Left renal cortex interstitium (tissue), 4 donors: Measurements from ENCODE around the gene WDFY2. TPM values are rescaled to one million over a fixed set of nuclear protein-coding genes. Genes with fewer than 3 reads are reported as not detected.

Experiments used
- DNase-seq, 4 donors: peaks; one replicate each; pipeline ENCODE4 v3.0.0-alpha.2; 2013; ENCODE audit warnings: low read depth in 4 of 4, low spot score in 2 of 4, missing footprints in 1 of 4
- polyA plus RNA-seq, 4 donors: library from polyadenylated mRNA; unstranded; fragments of 120-200 nt; gene quantifications; one replicate each; pipeline ENCODE4 v1.2.1, GENCODE V29; 2013; ENCODE audit not compliant: insufficient read length in 4 of 4

The WDFY2 gene
- polyA plus RNA-seq, 4 donors, result 10.7 to 20.4 (median 14.9) TPM

DNA sequence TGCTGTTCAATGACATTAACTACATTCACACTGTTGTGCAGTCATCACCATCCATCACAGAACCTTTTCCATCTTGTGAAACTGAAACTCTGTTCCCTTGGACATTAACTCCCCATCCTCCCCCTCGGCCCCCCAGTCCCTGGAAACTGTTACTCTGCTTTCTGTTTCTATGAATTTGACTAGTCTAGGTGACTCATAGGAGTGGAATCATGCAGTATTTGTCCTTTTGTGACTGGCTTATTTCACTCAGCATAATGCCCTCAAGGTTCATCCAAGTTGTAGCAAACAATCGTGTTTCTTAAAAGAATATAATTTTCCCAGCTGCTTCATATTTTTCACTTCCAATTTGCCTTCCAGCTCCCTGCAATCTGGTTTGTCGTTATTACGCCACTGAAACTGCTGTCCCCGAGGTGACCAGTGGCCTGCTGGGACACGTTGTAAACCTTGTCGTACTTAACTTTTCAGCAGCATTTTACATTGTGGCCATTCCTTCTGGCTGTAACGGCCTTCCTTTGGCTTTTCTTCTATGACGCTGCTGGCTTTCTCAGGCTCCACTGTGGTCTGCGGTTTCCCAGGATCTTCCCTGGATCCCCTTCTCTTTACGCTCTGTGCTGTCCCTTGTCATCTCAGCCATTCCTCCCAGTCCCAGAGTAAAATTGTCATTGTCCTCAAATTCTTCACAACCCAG is 145.7 kb downstream of the WDFY2 start:
- no peak for DNase-seq

DNA sequence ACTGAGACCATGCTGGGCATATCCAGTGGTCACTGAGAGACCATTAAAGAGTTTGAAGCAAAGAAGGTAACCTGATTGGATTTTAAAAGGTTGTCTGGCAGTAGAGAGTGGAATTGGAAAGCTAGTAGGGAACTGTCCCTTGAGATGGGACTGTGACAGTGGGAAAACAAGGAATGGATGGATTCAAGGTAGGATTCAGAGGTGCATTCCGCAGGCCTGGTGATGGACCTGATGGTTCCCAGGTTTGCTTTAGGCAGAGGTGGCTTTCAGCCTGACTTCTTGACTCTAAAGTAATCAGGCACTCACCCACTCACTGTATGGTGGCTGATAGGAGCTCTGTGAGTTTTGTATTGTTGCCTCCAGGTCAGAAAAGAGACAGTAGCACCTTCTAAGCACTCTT is 146.7 kb downstream of the WDFY2 start:
- no peak for DNase-seq

DNA sequence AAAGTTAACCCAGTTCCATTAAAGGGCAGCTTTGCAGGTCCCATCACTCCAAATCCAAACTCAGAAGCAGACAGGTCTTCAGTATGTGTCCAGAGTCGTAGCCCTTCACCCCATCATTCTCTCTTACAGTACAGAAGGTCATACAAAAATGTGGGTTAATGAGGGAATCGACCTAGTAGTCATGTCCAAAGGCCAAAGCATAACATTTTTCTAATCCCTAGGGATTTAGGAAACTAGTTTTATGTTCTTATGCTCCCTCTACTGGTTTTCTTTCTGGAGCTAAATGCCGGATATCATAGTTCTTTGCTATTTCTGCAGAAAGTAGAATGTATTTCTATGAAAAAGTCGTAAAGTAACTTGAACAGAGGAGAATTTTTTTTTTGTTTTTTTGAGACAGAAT is 147.5 kb downstream of the WDFY2 start:
- DNase-seq, result no peak

DNA sequence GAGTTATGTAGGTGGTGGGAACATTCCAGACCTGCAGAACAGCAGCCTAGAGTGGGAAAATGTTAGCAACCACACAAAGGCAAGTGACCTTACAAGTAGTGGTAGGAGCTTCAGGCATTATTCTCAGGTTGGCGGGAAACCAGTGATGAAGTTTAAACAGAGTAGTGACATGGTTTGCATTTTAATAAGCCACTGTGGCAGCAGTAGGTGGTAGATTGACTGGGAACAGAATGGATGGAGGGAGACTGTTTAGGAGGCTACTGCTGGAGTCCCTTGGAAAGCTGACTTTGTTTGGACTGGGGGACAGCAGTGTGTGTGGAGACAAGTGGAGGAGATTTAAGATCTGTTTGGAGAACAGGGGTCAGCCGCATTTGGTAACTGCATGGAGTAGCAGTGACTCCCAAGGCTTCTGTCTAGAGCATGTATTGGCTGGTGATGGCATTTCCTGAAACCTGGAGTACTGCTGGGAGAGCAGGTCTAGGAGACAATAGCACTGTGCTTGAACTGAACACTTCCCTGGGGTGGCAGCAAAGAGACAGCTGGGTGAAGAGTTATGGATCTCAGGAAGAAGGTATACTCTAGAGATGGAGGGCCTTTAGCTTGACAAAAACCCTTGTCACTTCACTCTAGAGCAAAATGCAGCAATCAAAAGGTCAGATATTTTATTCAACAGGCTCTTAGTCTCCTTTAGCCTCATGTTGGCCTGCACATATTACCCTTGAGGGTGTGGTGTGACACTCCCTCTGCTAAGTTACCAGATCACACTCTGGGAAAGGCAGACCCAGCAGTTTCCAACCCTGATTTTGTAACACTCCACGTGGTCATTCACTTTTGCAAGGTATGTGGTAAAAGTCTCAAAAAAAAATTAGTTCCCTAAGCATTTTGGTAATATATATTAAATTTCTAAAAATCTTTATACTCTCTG is 149.4 kb downstream of the WDFY2 start:
- no peak for DNase-seq

DNA sequence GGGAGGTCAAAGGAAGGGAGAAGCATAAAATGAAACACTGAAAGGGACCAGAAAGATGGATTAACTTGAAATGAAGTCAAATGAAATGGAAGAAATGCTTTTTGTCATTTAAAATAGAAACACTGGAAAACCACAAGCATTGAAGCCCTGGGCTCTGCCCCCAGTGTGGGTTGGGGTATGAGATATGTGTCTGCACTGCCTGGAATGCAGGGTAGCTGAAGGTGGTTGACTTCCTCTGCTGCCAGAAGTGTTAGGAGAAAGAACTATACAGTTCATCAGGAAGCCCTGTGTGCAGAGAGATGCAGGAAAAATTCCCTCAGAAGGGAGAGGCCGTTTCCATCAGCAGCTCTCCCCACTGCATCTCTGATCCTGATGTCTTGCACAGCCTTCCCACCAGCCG is 150.5 kb downstream of the WDFY2 start:
- no peak for DNase-seq

DNA sequence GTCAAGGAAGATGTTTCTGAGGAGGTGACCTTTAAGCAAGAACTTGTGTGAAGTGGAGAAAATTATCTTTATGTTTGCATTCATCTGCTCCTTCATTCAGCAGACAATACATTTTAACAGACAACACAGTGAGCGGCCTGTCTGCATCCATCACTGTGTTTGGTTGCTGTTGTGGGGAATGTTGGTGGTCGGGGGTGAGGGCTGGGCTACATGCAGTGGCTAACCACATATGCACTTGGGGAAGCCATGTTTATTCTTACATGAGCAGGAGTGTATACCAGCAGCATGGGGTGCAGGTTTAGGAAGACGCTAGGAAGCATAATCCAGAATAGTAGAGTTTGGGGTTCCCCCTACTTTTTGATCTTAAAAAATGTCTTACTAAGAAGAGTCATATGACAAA is 153.3 kb downstream of the WDFY2 start:
- no peak for DNase-seq

DNA sequence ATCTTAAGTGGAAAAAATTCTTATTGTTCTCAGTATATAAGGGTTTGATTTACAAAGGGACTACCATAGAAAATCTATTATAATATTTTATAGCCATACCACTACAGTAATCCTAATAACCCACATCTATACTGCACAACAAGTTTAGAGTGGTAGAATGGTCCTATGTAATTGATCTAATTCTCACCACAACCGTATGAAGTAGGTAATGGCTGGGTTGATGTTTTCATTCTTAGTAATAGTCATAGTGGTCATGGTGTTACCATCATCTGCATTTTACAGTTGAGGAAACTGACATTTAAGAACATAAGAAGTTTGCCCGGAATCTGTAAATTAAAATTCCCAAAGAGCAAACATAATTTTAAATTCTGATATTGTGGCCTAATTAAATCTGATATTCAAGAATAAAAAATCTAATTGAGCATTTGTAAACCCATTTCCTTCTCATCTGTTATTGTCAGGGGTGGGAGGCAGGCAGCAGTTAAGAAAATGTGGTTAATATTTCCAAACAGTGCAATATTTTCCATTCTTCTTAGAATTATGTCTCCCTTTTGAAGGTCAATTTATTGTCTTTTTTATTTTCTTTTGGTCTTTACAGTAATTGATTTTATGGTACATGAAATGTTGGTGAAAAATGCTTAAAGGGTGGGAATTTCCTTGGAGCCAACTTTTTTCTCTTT is 154.1 kb downstream of the WDFY2 start:
- no peak for DNase-seq

DNA sequence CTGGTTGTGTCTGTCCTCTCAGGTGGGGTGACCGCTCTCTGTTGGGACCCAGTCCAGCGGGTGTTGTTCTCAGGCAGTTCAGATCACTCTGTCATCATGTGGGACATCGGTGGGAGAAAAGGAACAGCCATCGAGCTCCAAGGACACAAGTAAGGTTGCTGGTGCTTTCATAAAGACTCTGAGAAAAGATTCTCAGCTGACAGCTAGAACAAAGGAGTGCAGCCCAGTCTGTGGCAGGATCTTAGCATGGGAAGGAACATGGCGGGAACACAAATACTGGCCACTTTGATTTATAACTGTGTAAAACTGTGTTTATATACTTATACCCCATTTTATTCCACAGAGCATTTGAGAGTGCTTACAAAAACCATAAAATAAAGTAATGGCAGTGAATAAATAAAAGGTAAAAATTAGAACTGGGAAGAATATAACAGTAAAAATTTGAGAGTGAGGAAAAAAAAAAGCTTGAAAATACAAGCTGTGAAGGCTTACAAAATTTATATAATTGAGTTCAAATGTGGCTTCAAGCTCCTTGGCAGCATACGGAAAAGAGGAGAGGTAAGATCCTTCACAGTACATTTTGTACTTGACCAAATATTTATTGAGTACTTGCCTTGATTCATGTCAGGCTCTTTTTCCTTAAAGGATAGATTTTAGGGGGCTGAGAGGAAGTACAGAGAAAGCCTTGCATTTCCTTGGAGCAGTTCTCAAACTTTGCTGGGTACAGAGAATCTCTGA is 154.9 kb downstream of the WDFY2 start:
- no peak for DNase-seq

DNA sequence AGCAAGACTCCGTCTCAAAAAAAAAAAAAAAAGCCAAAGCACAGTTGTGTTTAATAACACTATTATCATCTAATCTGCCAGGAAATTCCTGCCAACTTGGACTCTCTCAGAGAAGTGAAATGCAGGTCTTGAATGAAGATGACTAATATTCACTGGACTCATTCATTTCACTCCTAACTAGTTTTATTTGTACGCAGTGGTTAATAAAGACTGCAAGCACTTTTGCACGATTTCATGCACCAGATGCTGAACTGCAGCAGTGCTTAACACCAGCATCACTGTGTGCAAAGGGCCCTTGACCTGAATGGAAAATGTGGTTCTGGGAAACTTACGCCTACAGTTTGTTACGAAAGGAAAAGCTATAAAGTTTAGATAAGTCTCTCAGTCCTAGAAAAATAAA is 156.4 kb downstream of the WDFY2 start:
- DNase-seq, result no peak

DNA sequence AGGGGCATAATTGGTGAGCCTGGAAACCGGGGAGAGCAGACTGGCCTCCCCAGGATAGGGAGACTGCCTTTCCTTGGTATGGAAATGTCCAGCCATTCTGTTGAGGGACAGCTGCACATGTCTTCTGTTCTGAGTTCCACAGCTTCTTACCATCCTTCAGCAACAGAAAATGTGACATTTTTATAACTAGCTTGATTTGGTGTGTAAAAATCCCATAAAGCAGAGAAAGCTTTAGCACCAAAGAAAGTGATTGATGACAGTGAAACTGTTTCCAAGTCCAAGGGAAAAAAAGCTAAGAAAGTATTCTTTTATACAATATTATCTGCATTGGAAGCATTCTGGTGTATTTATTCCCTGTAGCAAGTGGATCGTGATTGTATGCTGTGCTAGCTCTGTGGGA is 157.8 kb downstream of the WDFY2 start:
- no peak for DNase-seq

DNA sequence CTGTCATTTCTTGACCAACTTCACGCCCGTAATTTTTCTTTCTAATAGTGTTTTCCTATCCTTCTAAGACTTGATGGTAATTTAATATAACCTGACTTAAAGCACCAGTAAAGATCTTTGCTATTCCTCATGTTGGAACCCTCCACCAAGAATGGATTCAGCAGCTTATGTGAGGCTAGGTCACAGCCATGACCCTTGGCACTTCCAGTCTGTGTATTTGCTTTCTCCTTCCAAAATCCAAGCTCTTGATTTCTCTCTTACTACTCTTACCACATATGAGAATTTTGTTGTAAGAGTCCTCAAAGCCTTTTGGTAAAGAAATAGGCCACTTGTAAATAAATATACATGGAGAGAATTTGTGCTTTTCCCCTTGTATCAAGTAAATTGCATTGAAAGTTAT is 158.3 kb downstream of the WDFY2 start:
- no peak for DNase-seq

DNA sequence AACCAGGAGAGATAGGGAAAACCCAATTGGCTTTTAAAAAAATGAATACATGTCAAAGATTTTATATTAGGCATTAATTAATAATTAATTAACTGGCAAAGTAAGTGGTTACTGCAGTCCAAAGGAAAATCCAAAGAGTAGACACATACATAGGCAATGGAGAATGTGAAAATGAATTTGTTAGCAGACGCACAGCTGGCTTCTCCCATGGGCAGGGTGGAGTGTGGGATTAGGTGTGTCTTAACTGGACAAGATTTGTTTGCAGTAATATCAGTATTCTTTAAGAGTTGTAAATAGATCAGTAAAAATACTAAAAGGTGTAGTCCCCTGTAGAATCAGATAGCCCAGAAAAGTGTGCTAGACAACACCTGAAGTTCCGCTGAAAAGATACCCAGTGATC is 161.0 kb downstream of the WDFY2 start:
- DNase-seq, result no peak

DNA sequence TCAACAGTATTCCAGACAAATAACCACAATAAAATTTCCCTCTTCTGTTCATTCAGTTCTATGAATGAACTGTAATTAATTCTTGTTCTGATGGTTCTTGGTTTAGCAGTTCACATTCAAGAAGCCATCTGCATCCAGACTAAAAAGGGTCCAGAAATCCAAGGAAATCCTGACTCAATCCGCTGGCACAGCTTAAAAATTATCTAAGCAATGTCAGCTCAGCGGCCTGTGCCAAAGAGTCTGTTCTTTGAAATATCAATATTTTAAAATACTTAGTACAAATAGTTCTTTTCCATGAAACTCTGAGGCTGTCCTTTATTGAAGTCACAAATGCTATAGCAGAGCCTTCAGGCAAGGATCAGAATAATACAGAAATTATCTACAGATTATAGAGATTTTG is 162.5 kb downstream of the WDFY2 start:
- DNase-seq, result no peak

DNA sequence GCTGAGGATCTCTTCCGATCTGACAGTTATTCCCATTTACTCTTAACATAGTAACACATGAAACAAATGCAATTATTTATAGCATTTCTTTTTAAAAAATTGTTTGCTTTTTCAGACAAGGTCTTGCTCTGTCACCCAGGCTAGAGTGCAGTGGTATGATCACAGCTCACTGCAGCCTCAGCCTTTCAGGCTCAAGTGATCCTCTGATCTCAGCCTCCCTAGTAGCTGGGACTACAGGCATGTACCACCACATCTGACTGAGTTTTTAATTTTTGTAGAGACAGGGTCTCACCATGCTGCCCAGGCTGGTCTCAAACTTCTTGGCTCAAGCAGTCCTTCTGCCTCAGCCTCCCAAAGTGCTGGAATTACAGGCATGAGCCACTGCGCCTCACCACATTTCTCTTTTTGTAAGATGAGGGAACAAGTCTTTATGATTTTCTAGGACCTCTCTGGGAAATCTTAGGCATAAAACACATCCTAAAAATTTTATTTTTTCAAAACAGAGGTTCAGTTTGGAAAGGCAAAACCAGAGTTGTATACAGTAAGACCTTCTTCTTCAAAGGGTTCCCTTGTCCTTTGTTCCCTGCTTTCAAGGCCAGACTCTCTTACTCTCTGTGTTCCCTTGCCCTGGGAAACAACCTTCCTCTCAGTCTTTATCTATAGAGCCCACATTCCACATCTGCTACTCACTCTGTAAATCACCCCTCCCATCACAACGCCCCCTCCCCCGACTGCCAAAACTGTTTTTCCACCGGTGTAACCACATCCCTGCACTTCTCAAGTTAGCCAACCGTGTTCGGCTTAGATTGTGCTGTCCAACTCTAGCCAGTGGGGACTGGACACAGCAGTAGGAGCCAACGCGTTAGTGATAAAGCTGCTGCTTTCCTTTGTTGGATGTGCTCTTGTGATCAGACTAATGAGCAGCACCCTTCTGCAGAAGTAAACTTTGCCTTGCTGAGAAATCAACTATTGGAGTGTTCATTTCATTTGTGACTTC is 163.5 kb downstream of the WDFY2 start:
- DNase-seq, result no peak

DNA sequence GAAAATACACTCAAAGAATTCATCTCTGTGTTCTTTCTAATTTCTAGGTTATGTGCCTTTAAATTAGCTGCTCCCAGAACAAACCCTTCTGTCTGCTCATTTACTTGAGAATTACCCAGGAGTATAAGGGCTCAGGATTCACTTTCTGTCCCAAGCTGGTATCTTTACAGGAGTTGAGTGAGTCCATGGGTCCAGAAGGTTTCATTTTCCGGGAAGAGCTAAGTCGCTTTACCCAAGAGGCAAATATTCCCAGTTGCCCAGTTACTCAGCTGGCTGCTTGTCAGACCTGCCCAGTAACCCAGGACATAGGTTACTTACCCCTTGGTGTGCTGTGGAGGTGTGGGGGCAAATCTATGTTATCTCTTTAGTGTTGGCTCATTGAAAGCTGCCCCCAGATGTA is 172.4 kb downstream of the WDFY2 start:
- DNase-seq, result no peak

DNA sequence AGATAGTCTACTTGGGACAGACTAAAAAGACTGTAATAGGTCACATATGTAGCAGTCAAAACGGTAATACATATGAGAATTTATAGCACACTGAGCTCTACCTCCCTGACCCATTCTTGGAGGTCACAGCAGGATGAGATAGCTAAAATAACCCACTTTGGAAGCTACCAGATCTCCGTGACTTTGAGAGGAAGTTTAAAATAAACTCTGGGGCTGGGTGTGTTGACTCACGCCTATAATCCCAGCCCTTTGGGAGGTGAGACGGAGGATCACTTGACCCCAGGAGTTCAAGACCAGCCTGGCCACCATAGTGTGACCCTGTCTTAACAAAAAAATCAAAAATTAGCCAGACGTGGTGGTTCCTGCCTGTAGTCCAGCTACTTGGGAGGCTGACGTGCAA is 174.4 kb downstream of the WDFY2 start:
- DNase-seq, result no peak

DNA sequence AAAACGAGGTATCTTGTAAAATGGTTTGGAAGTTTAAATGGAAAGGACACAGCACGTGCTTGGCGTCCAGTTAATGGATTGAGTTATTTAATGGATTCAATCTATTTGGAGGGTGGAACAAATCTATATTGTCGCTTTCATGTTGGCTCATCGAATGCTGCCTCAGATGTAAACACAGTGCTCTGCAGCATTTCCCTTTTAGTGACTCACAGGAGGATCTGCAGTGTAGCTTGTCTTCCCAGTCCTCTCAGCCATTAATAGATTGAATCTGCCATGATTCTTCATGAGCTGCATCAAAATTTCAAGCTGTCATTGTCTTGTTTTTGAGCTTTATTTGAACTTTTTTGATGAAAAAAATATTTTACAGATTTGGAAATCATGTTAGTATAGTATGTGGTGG is 175.0 kb downstream of the WDFY2 start:
- DNase-seq, result no peak

DNA sequence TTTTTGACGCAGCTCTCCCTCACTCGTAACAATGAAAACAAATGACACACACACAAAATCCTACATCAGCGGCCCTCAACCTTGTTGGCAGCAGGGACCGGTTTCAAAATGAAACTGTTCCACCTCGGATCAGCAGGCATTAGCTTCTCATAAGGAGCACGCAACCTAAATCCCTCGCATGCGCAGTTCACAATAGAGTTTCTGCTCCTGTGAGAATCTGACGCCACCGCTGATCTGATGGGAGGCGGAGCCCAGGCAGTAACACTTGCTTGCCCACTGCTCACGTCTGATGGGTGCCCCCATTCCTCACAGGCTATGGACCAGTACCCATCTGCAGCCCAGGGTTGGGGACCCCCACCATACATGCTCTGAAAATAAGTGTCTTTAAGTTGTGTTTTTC is 176.3 kb downstream of the WDFY2 start:
- no peak for DNase-seq

DNA sequence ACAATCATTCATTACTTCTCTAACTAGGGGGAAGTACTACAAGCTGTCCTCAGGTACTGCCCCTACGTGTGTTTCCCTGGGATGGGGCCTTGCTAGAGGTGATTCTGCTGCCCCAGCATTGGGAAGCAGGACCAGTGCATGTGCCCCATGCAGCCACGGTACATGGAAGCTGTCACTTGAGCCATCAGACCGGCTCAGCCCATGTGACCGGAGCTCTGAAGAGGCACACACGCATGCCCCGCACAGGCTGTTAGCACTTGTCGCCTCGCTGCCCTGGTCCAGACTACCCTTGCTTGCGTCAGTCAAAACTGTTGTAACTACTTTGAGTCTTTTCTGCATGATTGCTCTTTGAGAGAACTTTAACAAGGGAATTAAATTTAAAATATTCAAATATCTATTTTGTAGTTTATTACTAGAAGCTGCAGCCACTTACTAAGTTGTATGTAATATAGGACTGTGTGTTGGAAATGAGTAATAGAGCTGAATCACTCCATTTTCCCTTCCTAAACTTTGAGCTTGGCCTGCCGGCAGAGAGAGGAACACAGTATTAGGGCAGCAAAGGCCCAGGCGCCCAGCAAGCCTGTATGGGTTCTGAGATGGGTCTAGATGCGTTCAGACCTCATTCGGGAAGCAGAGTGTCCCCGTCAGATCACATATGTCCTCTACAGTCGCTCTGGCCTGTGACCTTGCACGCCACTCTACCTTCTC is 177.5 kb downstream of the WDFY2 start:
- DNase-seq, result no peak
